Ishikawa (cell line): ENCODE data around the gene ZNF106.

Source experiments
- CEBPB ChIP-seq: IDR thresholded peaks from 2 replicates; pipeline ENCODE4 v1.6.1; 2012
- CREB1 ChIP-seq: IDR thresholded peaks from 2 replicates; pipeline ENCODE4 v1.6.1; 2012; ENCODE audit warnings: low read depth
- EGR1 ChIP-seq: IDR thresholded peaks from 2 replicates; pipeline ENCODE4 v1.6.1; 2012
- EP300 ChIP-seq: IDR thresholded peaks from 2 replicates; pipeline ENCODE4 v1.6.1; 2012; ENCODE audit warnings: borderline replicate concordance
- FOXM1 ChIP-seq: IDR thresholded peaks from 2 replicates; pipeline ENCODE4 v1.6.1; 2012; ENCODE audit warnings: low read depth, borderline replicate concordance
- MAX ChIP-seq: IDR thresholded peaks from 2 replicates; pipeline ENCODE4 v1.6.1; 2012
- NFIC ChIP-seq: IDR thresholded peaks from 2 replicates; pipeline ENCODE4 v1.6.1; 2012
- RAD21 ChIP-seq: IDR thresholded peaks from 2 replicates; pipeline ENCODE4 v1.6.1; 2012; ENCODE audit warnings: low read depth
- TAF1 ChIP-seq: IDR thresholded peaks from 2 replicates; pipeline ENCODE4 v1.6.1; 2012; ENCODE audit warnings: low read depth, mild to moderate bottlenecking
- TCF12 ChIP-seq: IDR thresholded peaks from 2 replicates; pipeline ENCODE4 v1.6.1; 2012; ENCODE audit warnings: low read depth
- TEAD4 ChIP-seq: IDR thresholded peaks from 2 replicates; pipeline ENCODE4 v1.6.1; 2012
- YY1 ChIP-seq: IDR thresholded peaks from 2 replicates; pipeline ENCODE4 v1.6.1; 2012; ENCODE audit warnings: low read depth
- ZBTB7A ChIP-seq: IDR thresholded peaks from 2 replicates; pipeline ENCODE4 v1.6.1; 2012; ENCODE audit warnings: low read depth
- TF ChIP-seq, protein P1 (sequence below): IDR thresholded peaks from 2 replicates; pipeline ENCODE4 v1.6.1; 2012; ENCODE audit warnings: low read depth, mild to moderate bottlenecking
- TF ChIP-seq, protein P2 (sequence below): IDR thresholded peaks from 2 replicates; pipeline ENCODE4 v1.6.1; 2012

The ZNF106 gene

DNA sequence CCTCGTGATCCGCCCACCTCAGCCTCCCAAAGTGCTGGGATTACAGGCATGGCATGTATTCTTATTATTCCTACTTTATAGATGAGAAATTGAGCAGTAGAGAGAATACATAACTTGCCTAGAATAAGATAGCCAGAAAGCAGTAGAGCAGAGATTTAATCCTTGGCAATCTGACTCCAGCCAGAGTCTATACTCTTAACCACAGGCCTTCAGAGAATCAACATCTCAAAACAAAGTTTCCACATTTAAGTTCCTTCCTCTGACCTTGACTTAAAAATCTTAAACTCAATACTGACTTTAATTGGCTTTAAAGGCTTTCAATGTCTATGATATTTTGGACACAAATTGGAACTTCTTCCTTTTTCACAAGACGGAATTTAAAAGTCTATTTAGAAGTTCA, 37.1 kb downstream of the ZNF106 start:
- TF ChIP-seq, protein P1, sequence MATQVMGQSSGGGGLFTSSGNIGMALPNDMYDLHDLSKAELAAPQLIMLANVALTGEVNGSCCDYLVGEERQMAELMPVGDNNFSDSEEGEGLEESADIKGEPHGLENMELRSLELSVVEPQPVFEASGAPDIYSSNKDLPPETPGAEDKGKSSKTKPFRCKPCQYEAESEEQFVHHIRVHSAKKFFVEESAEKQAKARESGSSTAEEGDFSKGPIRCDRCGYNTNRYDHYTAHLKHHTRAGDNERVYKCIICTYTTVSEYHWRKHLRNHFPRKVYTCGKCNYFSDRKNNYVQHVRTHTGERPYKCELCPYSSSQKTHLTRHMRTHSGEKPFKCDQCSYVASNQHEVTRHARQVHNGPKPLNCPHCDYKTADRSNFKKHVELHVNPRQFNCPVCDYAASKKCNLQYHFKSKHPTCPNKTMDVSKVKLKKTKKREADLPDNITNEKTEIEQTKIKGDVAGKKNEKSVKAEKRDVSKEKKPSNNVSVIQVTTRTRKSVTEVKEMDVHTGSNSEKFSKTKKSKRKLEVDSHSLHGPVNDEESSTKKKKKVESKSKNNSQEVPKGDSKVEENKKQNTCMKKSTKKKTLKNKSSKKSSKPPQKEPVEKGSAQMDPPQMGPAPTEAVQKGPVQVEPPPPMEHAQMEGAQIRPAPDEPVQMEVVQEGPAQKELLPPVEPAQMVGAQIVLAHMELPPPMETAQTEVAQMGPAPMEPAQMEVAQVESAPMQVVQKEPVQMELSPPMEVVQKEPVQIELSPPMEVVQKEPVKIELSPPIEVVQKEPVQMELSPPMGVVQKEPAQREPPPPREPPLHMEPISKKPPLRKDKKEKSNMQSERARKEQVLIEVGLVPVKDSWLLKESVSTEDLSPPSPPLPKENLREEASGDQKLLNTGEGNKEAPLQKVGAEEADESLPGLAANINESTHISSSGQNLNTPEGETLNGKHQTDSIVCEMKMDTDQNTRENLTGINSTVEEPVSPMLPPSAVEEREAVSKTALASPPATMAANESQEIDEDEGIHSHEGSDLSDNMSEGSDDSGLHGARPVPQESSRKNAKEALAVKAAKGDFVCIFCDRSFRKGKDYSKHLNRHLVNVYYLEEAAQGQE, result no peak
- TF ChIP-seq TCF12 (no peak), MAX (no peak), TEAD4 (no peak), CEBPB (no peak), NFIC (no peak), FOXM1 (no peak), TAF1 (no peak)
- TF ChIP-seq, protein P2, sequence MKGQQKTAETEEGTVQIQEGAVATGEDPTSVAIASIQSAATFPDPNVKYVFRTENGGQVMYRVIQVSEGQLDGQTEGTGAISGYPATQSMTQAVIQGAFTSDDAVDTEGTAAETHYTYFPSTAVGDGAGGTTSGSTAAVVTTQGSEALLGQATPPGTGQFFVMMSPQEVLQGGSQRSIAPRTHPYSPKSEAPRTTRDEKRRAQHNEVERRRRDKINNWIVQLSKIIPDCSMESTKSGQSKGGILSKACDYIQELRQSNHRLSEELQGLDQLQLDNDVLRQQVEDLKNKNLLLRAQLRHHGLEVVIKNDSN, result no peak

- TF ChIP-seq TCF12, result no peak
- no peak for TF ChIP-seq TEAD4
These were observed 40.5 kb downstream of the ZNF106 start for GRCh38 chr15:42450425-42450790.

DNA sequence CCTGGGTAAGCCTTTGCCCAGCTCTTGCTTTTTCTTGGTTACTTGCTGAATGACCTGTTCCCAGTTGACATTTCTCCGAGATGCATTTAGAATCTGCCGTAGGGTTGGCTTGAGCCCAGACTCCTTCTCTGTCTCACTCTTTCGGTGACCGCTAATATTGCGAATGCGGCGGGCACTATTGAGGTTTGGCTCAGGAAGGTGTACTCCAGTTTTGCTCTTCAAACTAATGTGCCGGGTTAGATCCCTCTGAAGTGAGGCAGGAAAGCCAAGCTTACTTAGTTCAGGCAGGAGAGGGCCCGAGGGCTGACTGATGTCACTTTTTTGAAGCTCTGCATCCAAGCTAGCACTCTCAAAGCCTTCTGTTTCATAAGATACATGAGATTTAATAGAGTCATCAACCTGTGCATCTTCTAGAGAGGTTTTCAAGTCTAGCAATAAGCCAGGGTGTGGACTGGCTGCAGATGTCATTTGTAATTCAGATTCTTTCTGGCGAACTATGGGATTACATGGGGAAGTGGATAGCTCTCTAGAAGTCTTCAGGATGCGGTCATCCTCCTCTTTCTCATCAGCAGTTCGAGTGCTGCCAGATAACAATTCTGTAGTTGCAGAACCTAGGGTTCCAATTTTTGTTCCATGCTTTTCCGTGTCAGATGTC, 41.0 kb downstream of the ZNF106 start:
- TF ChIP-seq, protein P1, result no peak
- no peak for TF ChIP-seq YY1
- no peak for TF ChIP-seq RAD21
- TF ChIP-seq CREB1, result no peak
- TF ChIP-seq EGR1, result no peak
- no peak for TF ChIP-seq MAX
- no peak for TF ChIP-seq CEBPB
- no peak for TF ChIP-seq ZBTB7A
- TF ChIP-seq EP300, result no peak
- TF ChIP-seq, protein P2, result no peak
- TF ChIP-seq NFIC, result no peak
- no peak for TF ChIP-seq TAF1
- TF ChIP-seq TCF12, result no peak
- TF ChIP-seq TEAD4, result no peak
- no peak for TF ChIP-seq FOXM1

GRCh38 chr15:42448281-42448680, 42.7 kb downstream of the ZNF106 start:
- TF ChIP-seq CEBPB, result no peak
- TF ChIP-seq, protein P2, result no peak
- no peak for TF ChIP-seq EP300
- no peak for TF ChIP-seq CREB1
- no peak for TF ChIP-seq FOXM1

GRCh38 chr15:42447599-42447998, 43.3 kb downstream of the ZNF106 start:
- TF ChIP-seq RAD21 (no peak), TEAD4 (no peak), YY1 (no peak), EGR1 (no peak), CEBPB (no peak), MAX (no peak), TCF12 (no peak), FOXM1 (no peak), TAF1 (no peak), EP300 (no peak), ZBTB7A (no peak), CREB1 (no peak), NFIC (no peak)
- TF ChIP-seq, protein P2, result no peak
- TF ChIP-seq, protein P1, result no peak
